HL-60 (cell line): Measurements from ENCODE around the gene POLE2.

Source experiments
- DNase-seq, 2 experiments: peaks; one replicate each; pipeline ENCODE4 v3.0.0-alpha.2; 2010 to 2020; ENCODE audit warnings: low read depth in 1 of 2, low spot score in 1 of 2
- H3K27ac ChIP-seq: fragments of 250-450 bp; sonication (Bioruptor Pico); replicated peaks from 2 replicates; pipeline ENCODE4 v1.5.1; 2020; ENCODE audit warnings: mild to moderate bottlenecking, moderate library complexity
- H3K27me3 ChIP-seq: fragments of 250-450 bp; sonication (Bioruptor Pico); 2 replicates; pipeline ENCODE4 v1.5.1; 2021; ENCODE audit warnings: mild to moderate bottlenecking, moderate library complexity; ENCODE audit not compliant: insufficient read depth, poor library complexity, severe bottlenecking
- H3K4me3 ChIP-seq: replicated peaks from 2 replicates; pipeline ENCODE4 v1.5.1; 2011; ENCODE audit warnings: mild to moderate bottlenecking, control low read depth, low read length; ENCODE audit not compliant: insufficient read depth
- GABPA ChIP-seq: IDR thresholded peaks from 2 replicates; pipeline ENCODE4 v1.6.1; 2012; ENCODE audit warnings: low read depth
- POLR2AphosphoS5 ChIP-seq: IDR thresholded peaks from 2 replicates; pipeline ENCODE4 v1.6.1; 2012; ENCODE audit warnings: low read depth
- REST ChIP-seq: IDR thresholded peaks from 2 replicates; pipeline ENCODE4 v1.6.1; 2012; ENCODE audit warnings: low read depth; ENCODE audit not compliant: insufficient replicate concordance
- SPI1 ChIP-seq: IDR thresholded peaks from 2 replicates; pipeline ENCODE4 v1.6.1; 2012; ENCODE audit warnings: low read depth, mild to moderate bottlenecking, borderline replicate concordance
- TF ChIP-seq, protein P1 (sequence below): IDR thresholded peaks from one replicate; pipeline ENCODE4 v1.5.1; 2011; ENCODE audit warnings: low read length, control low read depth, inconsistent platforms; ENCODE audit not compliant: insufficient read depth

Gene POLE2

GRCh38 chr14:49653508-49653907 is 34.5 kb downstream of the POLE2 start:
- Histone ChIP-seq H3K4me3 (no peak overlapping the region), H3K27ac (no peak overlapping the region), H3K27me3 (no peaks in the 10 kb centered on the region)
- TF ChIP-seq POLR2AphosphoS5 (no peak), SPI1 (no peak), GABPA (no peak), REST (no peak)
- TF ChIP-seq, protein P1, sequence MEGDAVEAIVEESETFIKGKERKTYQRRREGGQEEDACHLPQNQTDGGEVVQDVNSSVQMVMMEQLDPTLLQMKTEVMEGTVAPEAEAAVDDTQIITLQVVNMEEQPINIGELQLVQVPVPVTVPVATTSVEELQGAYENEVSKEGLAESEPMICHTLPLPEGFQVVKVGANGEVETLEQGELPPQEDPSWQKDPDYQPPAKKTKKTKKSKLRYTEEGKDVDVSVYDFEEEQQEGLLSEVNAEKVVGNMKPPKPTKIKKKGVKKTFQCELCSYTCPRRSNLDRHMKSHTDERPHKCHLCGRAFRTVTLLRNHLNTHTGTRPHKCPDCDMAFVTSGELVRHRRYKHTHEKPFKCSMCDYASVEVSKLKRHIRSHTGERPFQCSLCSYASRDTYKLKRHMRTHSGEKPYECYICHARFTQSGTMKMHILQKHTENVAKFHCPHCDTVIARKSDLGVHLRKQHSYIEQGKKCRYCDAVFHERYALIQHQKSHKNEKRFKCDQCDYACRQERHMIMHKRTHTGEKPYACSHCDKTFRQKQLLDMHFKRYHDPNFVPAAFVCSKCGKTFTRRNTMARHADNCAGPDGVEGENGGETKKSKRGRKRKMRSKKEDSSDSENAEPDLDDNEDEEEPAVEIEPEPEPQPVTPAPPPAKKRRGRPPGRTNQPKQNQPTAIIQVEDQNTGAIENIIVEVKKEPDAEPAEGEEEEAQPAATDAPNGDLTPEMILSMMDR, result no peak
- no peak for DNase-seq

- no peak for TF ChIP-seq GABPA
- TF ChIP-seq, protein P1, result no peak
- no peak overlapping the region for H3K27ac ChIP-seq
Measured at GRCh38 chr14:49642163-49642562, 45.9 kb downstream of the POLE2 start.

DNA sequence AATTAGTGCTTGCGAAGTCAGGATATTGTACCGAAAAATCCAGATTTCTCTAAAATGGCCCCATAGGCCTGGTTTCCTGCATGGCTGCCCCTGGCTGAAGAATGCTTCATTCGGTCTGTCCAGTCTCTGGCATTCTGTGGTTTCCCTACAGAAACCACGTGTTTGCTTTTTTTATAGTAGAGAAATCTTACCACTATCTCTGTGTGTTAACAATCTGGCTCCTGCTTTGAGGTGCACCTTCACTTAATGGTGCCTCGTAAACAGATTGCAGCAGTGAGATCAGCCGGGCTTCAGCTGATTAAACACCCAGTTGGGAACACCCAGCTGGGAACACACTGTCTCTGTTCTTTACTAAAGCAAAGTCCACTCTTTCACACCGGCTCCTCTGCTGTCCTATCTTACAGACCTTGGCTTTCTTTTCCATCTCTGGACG is 46.3 kb downstream of the POLE2 start:
- TF ChIP-seq, protein P1, result no peak
- TF ChIP-seq SPI1 (no peak), REST (no peak), POLR2AphosphoS5 (no peak; the same call in 1 of the 2 replicates), GABPA (no peak)
- Histone ChIP-seq H3K27ac (no peak overlapping the region), H3K27me3 (no peaks in the 10 kb centered on the region), H3K4me3 (no peak overlapping the region)
- no peak for DNase-seq

More at GRCh38 chr14:49642163-49642562, 45.9 kb downstream of the POLE2 start:
- H3K27me3 ChIP-seq, result no peaks in the 10 kb centered on the region
- H3K4me3 ChIP-seq, result no peak overlapping the region
- DNase-seq, result no peak
